Mesodermal cell (in vitro differentiated cells): ENCODE results near the gene NRTN. TPM values are rescaled to one million over a fixed set of nuclear protein-coding genes. Genes with fewer than 3 reads are reported as not detected.
"Not testable (repeated sequence)": the region's sequence is repeated elsewhere in the genome, so short reads cannot be mapped to it uniquely, and the experiment has no call there.

Source experiments
- H3K27ac ChIP-seq: 2 replicates; pipeline ENCODE4 v1.7.0; 2013; ENCODE audit warnings: mild to moderate bottlenecking, low read depth, low read length, moderate library complexity; ENCODE audit not compliant: severe bottlenecking
- H3K36me3 ChIP-seq: 2 replicates; pipeline ENCODE4 v1.7.1; 2013; ENCODE audit warnings: mild to moderate bottlenecking, low read length, moderate library complexity; ENCODE audit not compliant: control insufficient read depth, insufficient read depth
- H3K4me1 ChIP-seq: one replicate; pipeline ENCODE4 v1.7.1; 2013; ENCODE audit warnings: mild to moderate bottlenecking, low read length; ENCODE audit not compliant: insufficient read depth, control insufficient read depth, poor library complexity, severe bottlenecking
- H3K4me3 ChIP-seq: 2 replicates; pipeline ENCODE4 v1.7.0; 2013; ENCODE audit warnings: low read length, control low read depth, mild to moderate bottlenecking; ENCODE audit not compliant: insufficient read depth, poor library complexity, severe bottlenecking; ENCODE audit errors: extremely low read depth
- H3K9me3 ChIP-seq: 2 replicates; pipeline ENCODE4 v1.7.1; 2013; ENCODE audit warnings: mild to moderate bottlenecking, low read length, moderate library complexity; ENCODE audit not compliant: control insufficient read depth
- WGBS, 2 experiments: methylation state at CpG; one replicate each; pipeline ENCODE4 v1.1.5; 2013; ENCODE audit warnings: missing lambda C conversion rate in 2 of 2; ENCODE audit not compliant: insufficient coverage in 2 of 2; 5-methylcytosine and 5-hydroxymethylcytosine counted together
- polyA plus RNA-seq, 2 experiments: library from polyadenylated mRNA; stranded (reverse); fragments of 50-300 nt; gene quantifications; one replicate each; pipeline ENCODE4 v1.2.3, GENCODE V29; 2013

The NRTN gene, protein sequence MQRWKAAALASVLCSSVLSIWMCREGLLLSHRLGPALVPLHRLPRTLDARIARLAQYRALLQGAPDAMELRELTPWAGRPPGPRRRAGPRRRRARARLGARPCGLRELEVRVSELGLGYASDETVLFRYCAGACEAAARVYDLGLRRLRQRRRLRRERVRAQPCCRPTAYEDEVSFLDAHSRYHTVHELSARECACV
- 2.1 TPM for polyA plus RNA-seq (2013, experiment 1 of 2)
- polyA plus RNA-seq (2013, experiment 2 of 2), result 3.0 TPM

DNA sequence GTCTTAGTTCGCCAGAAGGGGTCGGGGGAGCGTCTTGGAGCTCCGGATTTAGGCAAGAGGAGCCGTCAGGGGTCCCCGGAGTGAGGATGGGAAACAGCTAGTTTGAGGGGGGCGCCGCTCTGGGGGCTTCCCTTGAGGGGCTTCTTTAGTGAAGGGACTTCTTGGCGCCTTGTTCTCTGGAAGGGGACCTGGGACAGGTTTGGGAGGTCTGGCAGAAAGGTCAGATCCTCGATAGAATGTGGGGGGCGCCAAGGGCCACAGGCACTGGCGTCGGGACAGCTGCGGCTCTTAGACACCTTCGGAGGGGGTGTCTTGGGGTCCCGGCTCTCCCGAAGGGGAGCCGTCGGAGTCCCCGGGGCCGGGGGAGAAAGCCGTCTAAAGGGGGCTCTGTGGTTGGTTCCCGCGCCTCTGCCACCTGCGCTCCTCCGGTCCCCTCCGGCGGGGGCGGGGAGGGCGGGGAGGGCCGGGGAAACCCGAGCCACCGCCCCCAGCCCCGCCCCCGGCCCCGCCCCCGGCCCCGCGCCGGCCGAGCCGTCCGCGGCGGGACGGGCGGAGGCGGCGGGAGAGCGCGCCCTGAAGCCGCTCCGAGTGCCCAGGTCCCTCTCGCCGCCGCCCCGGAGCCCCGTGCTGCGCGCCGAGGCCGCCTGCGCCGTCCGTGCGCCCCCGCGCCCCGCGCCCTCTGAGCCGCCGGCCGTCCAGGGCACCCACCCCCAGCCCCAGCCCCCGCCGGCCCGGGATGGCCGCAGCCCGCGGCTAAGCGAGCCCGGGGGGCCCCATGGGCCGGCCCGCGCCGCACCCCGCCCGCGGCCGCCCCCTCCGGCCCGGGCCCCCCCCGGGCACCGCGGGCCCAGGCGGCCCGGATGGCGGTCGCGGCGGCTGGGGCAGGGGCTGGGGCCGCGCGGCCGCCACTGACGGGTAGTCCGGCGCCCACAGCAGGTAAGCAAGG is at the start of gene NRTN:
NRTN (plus strand) TSS at position 552 of the 946 bp plus-strand sequence. CDS start 19,099 bp downstream, outside the sequence.
- no peaks in the 10 kb centered on the region for H3K9me3 ChIP-seq
- no peaks in the 10 kb centered on the region for H3K36me3 ChIP-seq
- 4 to 7% methylated on average over 29 to 55 of the region's 107 CpGs for WGBS, 2 experiments
- H3K4me3 ChIP-seq, result peak within 1 kb of the TSS; percentile 32
- no peak within 1 kb of the TSS for H3K27ac ChIP-seq
- H3K4me1 ChIP-seq, result peaks cover 7% of the 10 kb centered on the region

DNA sequence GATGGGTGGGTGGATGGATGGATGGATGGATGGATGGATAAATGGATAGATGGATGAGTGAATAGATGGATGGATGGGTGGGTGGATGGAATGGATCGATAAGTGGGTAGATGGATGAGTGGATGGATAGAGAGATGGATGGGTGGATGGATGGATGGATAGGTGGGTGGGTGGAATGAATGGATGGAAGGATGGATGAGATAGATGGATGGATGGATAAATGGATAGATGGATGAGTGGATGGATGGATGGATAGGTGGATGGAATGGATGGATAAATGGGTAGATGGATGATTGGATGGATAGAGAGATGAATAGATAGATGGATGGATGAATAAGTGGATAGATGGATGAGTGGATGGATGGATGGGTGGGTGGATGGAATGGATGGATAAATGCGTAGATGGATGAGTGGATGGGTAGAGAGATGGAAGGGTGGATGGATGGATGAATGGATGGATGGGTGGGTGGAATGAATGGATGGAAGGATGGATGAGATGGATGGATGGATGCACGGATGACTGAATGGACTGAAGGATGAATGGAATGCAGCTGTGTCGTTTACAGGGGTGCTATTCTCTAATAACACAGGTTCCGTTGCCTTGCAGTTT is 42.2 kb upstream of the NRTN start:
- no peaks in the 10 kb centered on the region for H3K4me1 ChIP-seq
- H3K4me3 ChIP-seq, result no peak overlapping the region
- no peak overlapping the region for H3K27ac ChIP-seq
- 88 to 95% methylated on average over 5 of the region's 5 CpGs for WGBS, 2 experiments
- no peaks in the 10 kb centered on the region for H3K36me3 ChIP-seq
- no peaks in the 10 kb centered on the region for H3K9me3 ChIP-seq

DNA sequence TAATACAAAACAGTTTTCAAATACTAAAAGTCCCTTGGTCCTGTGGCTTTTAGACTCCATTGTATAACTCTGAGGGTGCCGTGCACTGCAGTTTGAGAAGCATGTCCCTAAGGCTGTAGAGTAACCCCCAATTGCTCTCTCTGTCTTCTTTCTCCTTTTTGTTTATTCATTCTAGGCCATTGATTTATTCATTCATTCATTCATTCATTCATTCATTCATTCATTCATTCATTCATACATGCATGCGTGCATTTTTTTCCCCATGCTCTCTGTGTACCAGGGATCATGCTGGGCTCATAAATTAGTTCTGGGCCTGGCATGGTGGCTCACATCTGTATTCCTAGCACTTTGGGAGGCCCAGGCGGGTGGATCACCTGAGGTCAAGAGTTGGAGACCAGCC is 39.6 kb upstream of the NRTN start:
- Histone ChIP-seq H3K9me3 (no peaks in the 10 kb centered on the region), H3K4me3 (no peak overlapping the region), H3K27ac (no peak overlapping the region), H3K36me3 (no peaks in the 10 kb centered on the region), H3K4me1 (no peaks in the 10 kb centered on the region)
- WGBS, 2 experiments, result 86 to 100% methylated on average over 2 to 3 of the region's 3 CpGs

DNA sequence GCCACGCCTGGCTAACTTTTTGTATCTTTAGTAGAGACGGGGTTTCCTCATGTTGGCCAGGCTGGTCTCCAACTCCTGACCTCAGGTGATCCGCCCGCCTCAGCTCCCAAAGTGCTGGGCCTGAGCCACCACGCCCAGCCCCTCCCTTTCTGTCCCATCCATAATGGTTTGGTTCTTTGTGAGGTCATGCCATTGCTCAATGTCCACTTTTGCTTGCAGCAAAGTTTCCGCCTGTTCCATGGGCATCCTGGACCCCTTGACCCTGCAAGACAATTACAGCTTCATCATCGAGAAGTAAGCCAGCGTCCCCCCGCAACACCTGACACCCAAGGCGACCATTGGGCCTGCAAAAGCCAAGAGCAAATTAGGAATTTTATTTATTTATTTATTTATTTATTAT is 36.9 kb upstream of the NRTN start:
- WGBS, 2 experiments, result 94 to 97% methylated on average over 6 to 8 of the region's 10 CpGs
- Histone ChIP-seq H3K9me3 (no peaks in the 10 kb centered on the region), H3K4me3 (no peak overlapping the region), H3K27ac (no peak overlapping the region), H3K4me1 (no peaks in the 10 kb centered on the region), H3K36me3 (no peaks in the 10 kb centered on the region)

DNA sequence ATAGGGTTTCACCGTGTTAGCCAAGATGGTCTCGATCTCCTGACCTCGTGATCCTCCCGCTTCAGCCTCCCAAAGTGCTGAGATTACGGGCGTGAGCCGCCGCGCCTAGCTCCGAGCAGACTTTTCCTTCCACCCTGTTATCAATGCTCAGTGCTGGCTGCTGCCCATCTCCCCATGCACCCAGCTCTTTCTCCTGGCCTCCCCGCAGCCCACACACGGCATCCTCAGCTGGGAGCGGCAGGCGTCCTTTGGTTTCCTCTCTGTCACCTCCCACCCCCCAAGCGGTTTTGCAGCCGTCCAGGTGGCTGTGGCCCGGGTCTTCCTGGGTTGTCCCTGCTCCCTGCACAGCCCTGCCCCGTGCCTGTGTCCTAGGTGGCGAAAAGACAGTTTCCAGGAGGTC is 32.5 kb upstream of the NRTN start:
- Histone ChIP-seq H3K4me1 (no peaks in the 10 kb centered on the region), H3K27ac (no peak overlapping the region), H3K36me3 (no peaks in the 10 kb centered on the region), H3K4me3 (no peak overlapping the region), H3K9me3 (no peaks in the 10 kb centered on the region)
- 96 to 97% methylated on average over 17 to 19 of the region's 19 CpGs for WGBS, 2 experiments

DNA sequence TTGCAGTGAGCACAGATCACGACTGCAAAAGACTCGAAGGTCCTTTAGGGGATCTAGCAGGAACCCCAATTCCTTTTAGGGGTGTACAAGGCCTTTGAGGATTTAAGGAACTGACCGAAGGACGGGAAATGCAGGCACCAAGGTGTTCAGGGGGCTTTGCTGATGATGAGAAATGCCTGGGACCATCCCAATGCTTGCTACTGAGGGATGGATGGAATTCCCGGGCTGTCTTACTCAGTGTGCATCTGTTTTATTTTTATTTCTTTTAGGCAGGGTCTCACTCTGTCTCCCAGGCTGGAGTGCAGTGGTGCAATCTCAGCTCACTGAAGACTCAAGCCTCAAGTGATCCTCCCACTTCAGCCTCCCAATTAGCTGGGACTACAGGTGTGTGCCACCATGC is 31.6 kb upstream of the NRTN start:
- no peaks in the 10 kb centered on the region for H3K9me3 ChIP-seq
- no peak overlapping the region for H3K4me3 ChIP-seq
- no peak overlapping the region for H3K27ac ChIP-seq
- WGBS, 2 experiments, result 97 to 98% methylated on average over 4 to 5 of the region's 5 CpGs
- H3K4me1 ChIP-seq, result no peaks in the 10 kb centered on the region
- no peaks in the 10 kb centered on the region for H3K36me3 ChIP-seq

DNA sequence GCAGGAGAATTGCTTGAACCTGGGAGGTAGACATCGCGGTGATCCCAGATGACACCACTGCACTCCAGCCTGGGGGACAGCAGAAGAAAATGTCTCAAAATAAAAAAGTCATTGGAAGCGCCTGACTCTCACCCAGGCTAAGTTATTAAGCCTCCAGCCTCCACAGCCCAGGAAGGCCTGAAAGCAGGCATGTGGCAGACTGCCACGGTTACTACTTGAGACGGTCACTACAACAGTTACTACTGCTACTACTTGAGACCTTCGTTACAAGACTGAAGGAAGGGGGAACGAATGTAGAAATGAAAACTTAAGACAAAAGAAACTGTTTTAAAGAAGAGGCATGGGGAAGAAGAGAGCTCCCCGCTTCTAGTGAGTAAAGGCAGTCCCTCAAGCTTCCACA is 29.9 kb upstream of the NRTN start:
- Histone ChIP-seq H3K27ac (no peak overlapping the region), H3K4me1 (no peaks in the 10 kb centered on the region), H3K9me3 (no peaks in the 10 kb centered on the region), H3K36me3 (no peaks in the 10 kb centered on the region), H3K4me3 (no peak overlapping the region)
- 87 to 95% methylated on average over 5 to 6 of the region's 8 CpGs for WGBS, 2 experiments

DNA sequence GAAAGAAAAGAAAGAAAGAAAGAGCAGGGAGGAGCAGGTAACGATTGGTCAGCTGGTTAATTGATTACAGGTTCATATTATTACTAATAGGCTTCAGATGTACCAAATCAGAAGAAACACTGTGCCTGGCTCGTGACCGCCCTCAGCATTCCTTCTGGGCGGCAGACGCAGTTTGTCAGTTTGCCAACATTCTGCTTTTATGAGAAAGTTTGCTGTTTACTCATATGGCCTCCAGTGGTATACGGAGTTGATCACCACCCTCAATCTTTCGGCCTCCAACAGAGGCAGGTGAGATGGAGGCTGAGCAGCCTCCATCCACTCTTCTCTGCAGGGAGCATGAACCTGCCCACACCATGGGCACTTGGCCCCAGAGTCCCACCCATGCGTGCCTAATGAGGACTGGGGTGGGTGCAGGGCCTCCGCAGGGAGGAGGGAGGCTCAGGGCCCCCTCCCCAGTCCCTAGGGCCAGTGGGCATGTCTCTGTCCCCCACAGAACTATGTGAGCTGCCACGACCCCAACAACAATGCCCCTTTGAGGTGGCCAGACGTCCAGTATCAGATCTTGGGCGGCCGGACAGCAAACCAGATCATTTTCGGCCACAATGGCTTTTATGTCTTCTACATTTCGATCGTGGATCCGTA is 29.1 kb upstream of the NRTN start:
- Histone ChIP-seq H3K36me3 (no peaks in the 10 kb centered on the region), H3K27ac (no peak overlapping the region), H3K4me3 (no peak overlapping the region), H3K9me3 (no peaks in the 10 kb centered on the region), H3K4me1 (no peaks in the 10 kb centered on the region)
- WGBS, 2 experiments, result 85 to 89% methylated on average over 14 to 16 of the region's 17 CpGs

DNA sequence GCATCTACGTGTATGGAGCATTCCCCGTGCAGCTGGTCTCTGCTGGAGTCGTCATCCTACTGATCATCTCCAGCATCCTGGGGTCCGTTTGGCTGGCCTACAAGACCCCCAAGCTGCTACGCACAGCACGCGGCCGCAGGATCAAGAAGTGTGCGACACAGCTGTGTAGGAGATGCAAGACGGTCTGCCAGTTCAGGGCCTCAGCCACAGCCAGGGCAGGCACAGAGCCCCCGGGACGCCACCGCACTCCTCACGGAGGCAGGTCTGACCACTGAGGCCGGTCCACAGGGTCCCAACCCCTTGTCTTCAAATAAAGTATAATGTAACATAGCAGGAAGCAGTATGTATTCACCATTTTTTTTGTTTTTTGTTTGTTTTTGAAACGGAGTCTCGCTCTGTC is 26.5 kb upstream of the NRTN start:
- Histone ChIP-seq H3K4me3 (no peak overlapping the region), H3K36me3 (peaks cover 4% of the 10 kb centered on the region), H3K9me3 (no peaks in the 10 kb centered on the region), H3K27ac (no peak overlapping the region), H3K4me1 (no peaks in the 10 kb centered on the region)
- 92% methylated on average over 10 to 15 of the region's 17 CpGs for WGBS, 2 experiments

DNA sequence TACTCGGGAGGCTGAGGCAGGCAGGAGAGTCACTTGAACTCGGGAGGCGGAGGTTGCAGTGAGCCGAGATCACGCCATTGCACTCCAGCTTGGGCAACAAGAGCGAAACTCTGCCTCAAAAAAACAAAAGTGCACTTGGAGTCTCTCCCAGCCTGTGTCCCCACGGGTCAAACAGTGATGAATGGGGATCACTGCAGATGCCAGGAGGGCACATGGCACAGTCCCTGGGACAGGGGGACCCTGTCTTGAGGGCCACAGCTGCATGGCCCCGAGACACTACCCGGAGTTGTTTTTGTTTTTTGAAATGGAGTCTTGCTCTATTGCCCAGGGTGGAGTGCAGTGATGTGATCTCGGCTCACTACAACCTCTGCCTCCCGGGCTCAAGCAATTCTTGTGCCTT is 24.0 kb upstream of the NRTN start:
- H3K9me3 ChIP-seq, H3K4me1 ChIP-seq, H3K27ac ChIP-seq, H3K4me3 ChIP-seq: not testable (repeated sequence)
- 96 to 97% methylated on average over 8 to 11 of the region's 11 CpGs for WGBS, 2 experiments
- peaks cover 25% of the 10 kb centered on the region for H3K36me3 ChIP-seq
